ENCODE measurements around the gene NF1.
"Not testable (repeated sequence)": the region's sequence is repeated elsewhere in the genome, so short reads cannot be mapped to it uniquely, and the experiment has no call there.

NF1 gene

GRCh38 chr17:31308372-31309334 is 213.9 kb downstream of the NF1 start:
- DNase-seq (ENCODE audit: low spot score): no peak

- DNase-seq (ENCODE audit: low spot score): no peak
Measured at GRCh38 chr17:31309556-31309955, 214.8 kb downstream of the NF1 start.

GRCh38 chr17:31310260-31310659 is 215.5 kb downstream of the NF1 start:
- DNase-seq (ENCODE audit: low spot score): no peak

GRCh38 chr17:31310886-31311285 is 216.1 kb downstream of the NF1 start:
- no peak for DNase-seq (ENCODE audit: low spot score)

- DNase-seq (ENCODE audit: low spot score): no peak
Measured at GRCh38 chr17:31311526-31311925, 216.7 kb downstream of the NF1 start.

DNA sequence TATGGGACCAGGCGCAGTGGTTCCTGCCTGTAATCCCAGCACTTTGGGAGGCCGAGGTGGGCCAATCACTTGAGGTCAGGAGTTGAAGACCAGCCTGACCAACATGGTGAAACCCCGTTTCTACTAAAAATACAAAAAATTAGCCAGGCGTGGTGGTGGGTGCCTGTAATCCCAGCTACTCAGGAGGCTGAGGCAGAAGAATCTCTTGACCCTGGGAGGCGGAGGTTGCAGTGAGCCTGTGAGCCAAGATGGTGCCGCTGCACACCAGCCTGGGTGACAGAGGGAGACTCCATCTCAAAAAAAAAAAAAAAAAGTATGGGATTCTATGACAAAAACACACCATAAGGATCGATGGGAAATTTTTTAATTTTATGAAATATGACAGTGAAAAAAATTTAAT is 217.4 kb downstream of the NF1 start:
- DNase-seq (ENCODE audit: low spot score): not testable (repeated sequence)

DNA sequence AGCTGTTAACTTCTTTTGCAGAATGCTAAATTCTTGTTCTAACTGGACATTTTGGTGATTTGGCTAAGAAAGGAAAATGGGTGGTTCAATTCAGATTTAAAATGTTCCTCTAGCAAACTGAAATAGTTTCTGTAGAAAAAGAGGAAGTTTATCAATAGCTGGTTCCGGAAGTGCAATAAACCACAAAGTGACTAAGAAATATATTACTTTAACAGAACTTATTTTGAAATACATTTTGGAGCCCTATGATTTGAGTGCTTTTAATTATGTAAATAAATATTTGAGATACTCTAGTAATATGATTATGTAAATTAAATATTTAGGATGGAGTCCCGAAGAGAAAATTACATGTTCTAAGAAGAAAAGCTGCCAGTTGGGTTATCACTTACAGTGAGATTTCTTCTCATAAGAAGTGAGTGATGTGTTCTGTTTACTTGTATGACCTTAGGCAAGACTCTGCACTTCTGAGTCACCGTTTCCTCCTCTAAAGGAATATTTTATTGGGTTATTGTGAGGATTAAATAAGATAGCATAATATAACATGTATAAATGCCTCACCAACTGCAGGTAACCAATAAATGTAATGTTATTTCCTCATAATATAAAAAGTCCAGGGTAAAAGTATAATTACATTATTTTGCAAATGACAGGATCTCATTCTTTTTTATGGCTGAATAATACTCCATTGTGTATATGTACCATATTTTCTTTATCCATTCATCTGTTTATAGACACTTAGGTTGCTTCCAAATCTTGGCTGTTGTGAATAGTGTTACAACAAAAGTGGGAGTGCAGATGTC is 219.4 kb downstream of the NF1 start, which contains the start of gene EVI2B:
EVI2B (minus strand) TSS at position 73 of the 800 bp plus-strand sequence. CDS start 8,445 bp downstream, outside the sequence.
- no peak for DNase-seq (ENCODE audit: low spot score)

DNA sequence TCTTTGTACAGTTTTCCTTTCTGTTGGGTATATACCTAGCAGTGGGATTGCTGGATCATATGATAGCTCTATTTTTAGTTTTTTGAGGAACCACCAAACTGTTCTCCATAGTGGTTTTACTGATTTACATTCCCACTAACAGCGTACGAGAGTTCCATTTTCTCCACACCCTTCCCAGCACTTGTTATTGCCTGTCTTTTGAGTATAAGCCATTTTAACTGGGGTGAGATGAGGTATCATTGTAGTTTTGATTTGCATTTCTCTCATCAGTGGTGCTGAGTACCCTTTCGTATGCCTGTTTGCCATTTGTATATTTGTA is 220.0 kb downstream of the NF1 start:
- DNase-seq (ENCODE audit: low spot score): no peak

- no peak for DNase-seq (ENCODE audit: low spot score)
Measured at GRCh38 chr17:31318298-31318801, 223.6 kb downstream of the NF1 start.

DNA sequence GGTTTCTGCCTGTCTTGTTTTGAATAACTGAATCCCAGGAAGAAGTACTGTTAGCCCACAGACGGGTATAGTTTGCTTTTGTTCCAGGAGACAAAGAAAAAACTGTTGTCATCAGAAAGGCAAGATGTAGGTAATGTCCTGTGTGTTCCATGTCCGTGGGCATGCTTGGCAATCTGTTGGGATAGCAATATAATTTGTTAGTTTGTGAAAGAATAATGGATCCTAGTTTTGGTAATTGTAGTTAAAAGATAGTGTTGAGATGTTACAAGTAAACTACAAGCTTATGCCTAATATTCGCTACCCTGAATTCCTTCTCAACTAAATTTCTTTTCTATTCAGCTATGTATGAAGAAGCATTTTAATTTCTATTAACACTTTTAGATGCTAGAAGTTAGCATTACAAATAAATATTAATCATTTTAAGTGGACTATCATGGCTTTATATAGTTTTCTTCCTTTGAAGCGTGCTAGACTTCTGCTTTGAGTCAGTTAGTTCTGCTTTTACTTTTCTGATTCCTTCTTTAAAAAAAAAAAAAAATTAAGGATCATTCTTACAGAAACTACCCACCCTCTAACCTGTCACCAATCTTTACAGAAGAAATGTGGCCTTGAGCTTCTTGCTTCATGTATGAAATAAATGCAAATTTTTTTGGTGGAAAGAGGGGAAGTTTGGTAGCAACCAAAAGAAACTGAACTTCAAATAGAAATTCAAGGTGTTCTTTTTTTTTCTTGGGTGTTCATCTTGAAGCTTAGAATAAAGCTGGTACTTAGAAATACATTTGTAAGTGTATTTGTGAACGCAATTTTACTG is 224.3 kb downstream of the NF1 start:
- DNase-seq (ENCODE audit: low spot score): no peak

- no peak for DNase-seq (ENCODE audit: low spot score)
Measured at GRCh38 chr17:31320241-31320640, 225.5 kb downstream of the NF1 start.

DNA sequence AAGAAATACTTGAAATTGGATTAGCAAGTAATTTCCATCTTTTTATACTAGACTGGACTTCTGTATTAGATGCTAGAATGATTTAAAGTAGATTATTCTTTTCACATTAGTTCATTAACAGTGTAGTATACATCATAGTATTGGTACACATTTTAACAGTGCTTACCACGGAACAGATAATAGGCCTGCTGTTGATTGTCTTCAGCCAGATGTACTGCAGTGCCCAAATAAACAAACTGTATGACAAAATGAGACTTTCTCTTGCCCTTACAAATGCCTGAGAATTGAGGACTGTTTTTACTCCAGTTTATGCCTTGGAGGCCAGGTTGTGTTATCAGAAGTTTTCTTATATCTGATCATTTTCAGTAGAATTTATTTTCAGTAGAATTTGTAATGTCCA is 226.0 kb downstream of the NF1 start:
- no peak for DNase-seq (ENCODE audit: low spot score)

DNA sequence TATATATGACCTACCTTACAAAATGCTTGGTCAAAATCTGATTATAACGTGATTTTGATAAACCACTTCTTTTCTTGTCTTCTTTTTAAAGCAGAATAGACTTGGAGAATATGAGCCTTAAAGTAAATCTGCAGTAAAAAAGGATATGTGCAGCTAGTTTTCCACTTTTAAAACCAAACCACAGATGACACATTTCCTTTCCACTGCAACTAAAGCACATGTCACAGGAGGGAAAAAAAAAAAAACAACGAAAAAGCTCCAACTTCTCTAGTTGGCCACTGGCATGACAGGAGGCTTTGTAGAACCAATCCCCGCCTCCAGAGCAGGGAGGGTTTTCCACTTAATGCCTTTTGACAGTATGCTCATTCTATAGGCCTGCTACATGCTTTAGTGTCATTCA is 226.7 kb downstream of the NF1 start, which contains the start of gene EVI2A:
EVI2A (minus strand) TSS at position 142 of the 400 bp plus-strand sequence. CDS start 2,609 bp downstream, outside the sequence.
- no peak for DNase-seq (ENCODE audit: low spot score)

DNA sequence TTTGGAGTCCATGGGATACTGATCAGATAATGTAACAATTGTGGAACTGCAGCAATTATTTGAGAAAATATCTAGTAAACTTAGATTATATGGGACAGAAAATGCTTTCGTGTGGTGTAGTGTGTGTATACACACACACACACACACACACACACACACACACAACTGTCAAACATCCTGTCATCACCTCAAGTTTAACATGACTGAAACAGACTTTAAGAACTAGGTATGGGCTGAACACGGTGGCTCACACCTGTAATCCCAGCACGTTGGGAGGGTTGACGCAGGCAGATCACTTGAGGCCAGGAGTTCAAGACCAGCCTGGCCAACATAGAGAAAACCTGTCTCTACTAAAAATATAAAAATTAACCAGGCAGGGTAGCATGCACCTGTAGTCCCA is 227.2 kb downstream of the NF1 start:
- DNase-seq (ENCODE audit: low spot score): no peak

DNA sequence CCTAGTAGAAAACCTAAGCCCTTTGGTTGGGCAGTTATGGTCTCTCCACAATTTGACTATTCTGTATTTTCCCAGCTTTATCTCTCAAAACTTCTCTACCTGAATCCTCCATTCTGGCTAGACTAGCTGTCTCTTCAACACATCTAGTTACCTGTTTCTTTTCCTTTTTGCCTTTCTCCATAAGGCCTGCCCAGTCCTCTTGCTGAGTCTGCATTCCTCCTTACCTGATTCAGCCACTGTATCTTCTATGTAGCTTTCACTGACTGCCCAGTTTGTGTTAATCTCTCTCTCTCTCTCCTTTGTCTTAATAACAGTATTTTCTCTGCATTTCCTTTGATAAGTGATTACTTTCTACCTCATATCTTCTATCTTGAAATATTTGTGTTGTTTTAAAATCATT is 228.8 kb downstream of the NF1 start:
- no peak for DNase-seq (ENCODE audit: low spot score)

GRCh38 chr17:31327534-31328159 is 232.9 kb downstream of the NF1 start:
- no peak for DNase-seq (ENCODE audit: low spot score)

DNA sequence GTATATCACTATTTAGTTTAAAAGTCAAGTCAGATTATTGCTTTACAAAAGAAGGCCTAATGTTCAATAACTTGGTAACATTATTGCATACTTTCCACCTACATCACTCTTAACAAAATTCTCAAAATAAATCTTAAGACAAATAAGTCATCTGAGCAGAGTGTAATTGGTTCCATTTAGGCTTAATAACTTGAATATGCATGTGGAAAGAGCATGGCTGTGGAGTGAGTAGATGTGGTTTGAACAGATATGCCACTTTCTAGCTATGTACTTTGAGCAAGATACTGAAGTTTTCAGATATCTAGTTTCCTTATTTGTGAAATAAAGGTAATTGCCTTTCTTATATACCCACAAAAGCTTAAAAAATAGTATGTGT is 233.4 kb downstream of the NF1 start:
- DNase-seq (ENCODE audit: low spot score): no peak

GRCh38 chr17:31329221-31329620 is 234.4 kb downstream of the NF1 start:
- no peak for DNase-seq (ENCODE audit: low spot score)

DNA sequence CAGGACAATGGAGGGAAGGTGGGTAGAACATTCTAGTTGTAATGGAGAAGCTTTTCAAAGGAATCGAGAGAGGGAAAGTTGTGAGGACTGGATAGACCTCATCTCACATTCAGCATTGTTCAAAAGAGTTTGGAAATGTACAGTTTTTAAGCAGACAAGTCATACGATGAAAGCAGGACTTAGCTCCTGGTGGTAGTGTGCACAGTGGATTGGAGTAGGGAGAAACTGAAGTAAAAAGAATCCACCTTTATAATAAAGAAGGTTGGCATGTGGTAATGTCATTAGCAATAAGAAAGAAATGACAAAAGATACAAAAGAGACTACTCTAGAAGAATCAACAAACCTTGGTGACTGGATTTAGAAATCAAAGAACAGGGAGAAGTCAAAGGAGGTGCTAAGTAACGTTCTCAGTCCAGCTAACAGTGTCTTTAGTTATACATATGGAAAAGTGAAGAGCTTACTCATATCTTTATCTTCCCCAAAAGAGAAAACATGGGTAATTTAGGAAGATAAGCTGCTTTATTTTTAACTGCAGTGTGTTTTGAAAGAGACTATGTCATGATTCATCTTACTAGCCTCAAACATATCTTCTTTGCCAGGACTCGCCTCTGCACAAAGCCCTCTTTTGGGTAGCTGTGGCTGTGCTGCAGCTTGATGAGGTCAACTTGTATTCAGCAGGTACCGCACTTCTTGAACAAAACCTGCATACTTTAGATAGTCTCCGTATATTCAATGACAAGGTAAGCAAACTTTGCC is 245.3 kb downstream of the NF1 start:
- no peak for DNase-seq (ENCODE audit: low spot score)

DNA sequence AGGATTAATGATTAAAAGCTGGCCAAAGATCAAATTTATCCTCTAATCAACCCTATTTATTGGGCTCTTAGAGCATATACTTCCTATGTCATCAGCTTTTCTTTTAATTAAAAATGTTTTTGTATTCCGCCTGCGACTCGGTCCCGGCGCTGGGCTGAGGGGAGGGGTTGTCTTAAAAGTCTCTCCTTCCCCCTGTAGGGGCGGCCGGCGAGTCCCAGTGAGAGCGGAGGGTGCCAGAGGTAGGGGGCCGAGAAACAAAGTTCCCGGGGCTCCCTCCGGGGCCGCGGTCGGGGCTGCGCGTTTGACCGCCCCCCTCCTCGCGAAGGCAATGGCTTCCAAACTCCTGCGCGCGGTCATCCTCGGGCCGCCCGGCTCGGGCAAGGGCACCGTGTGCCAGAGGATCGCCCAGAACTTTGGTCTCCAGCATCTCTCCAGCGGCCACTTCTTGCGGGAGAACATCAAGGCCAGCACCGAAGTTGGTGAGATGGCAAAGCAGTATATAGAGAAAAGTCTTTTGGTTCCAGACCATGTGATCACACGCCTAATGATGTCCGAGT is 250.5 kb downstream of the NF1 start:
- DNase-seq (ENCODE audit: low spot score): not testable (repeated sequence)
